Activated T-helper 1 cell treated with Interleukin-2 at 50 U/mL for 16 hours (primary cell): Measurements from ENCODE around the gene ACP1.
A peak's percentile ranks its signal among the peaks of the same experiment; 100 is the strongest.

ENCODE experiments used
- DNase-seq: peaks from one replicate; pipeline ENCODE4 v3.0.0-alpha.2; 2020; ENCODE audit warnings: low read depth

The ACP1 gene

GRCh38 chr2:280650-281110 is 15.9 kb downstream of the ACP1 start:
- DNase-seq, result no peak

- DNase-seq, result no peak
Observed at GRCh38 chr2:281381-281780, 16.6 kb downstream of the ACP1 start.

GRCh38 chr2:282371-283263 is 17.9 kb downstream of the ACP1 start:
- no peak for DNase-seq

GRCh38 chr2:283996-284794 is 19.4 kb downstream of the ACP1 start:
- DNase-seq, result no peak

GRCh38 chr2:284896-285492 is 20.2 kb downstream of the ACP1 start:
- no peak for DNase-seq

GRCh38 chr2:285531-285930 is 20.8 kb downstream of the ACP1 start:
- DNase-seq, result no peak

- DNase-seq, result no peak
Observed at GRCh38 chr2:286035-286434, 21.3 kb downstream of the ACP1 start.

GRCh38 chr2:286774-287392 is 22.1 kb downstream of the ACP1 start:
- DNase-seq, result no peak

GRCh38 chr2:287471-287885 is 22.7 kb downstream of the ACP1 start:
- no peak for DNase-seq

GRCh38 chr2:287911-288757 is 23.4 kb downstream of the ACP1 start, which contains the start of gene ALKAL2:
Gene ALKAL2, minus strand, starts transcription at chr2:288091. Its CDS starts 256 bp downstream, at chr2:287835.
- DNase-seq, result no peak

GRCh38 chr2:288758-289361 is 24.1 kb downstream of the ACP1 start:
- no peak for DNase-seq

- no peak for DNase-seq
Observed at GRCh38 chr2:289362-290089, 24.8 kb downstream of the ACP1 start.

- DNase-seq, result peak; percentile 22
Observed at GRCh38 chr2:290090-290722, 25.5 kb downstream of the ACP1 start.

GRCh38 chr2:295090-295489 is 30.3 kb downstream of the ACP1 start:
- DNase-seq, result no peak

- DNase-seq, result no peak
Observed at GRCh38 chr2:296354-296753, 31.6 kb downstream of the ACP1 start.

GRCh38 chr2:305366-305765 is 40.6 kb downstream of the ACP1 start:
- no peak for DNase-seq

- DNase-seq, result no peak
Observed at GRCh38 chr2:309148-309953, 44.6 kb downstream of the ACP1 start.

- DNase-seq, result no peak
Observed at GRCh38 chr2:309954-310510, 45.3 kb downstream of the ACP1 start.
